HG03045 (cell line): ENCODE data around the gene ODF2.
"Not testable (repeated sequence)": the region's sequence is repeated elsewhere in the genome, so short reads cannot be mapped to it uniquely, and the experiment has no call there.

Experiments used
- ATAC-seq: cut with Tn5 transposase; IDR thresholded peaks from one replicate; pipeline ENCODE4 v1.9.1; 2021; ENCODE audit warnings: mild to moderate bottlenecking, moderate library complexity; ENCODE audit not compliant: unreplicated experiment

ODF2 gene

GRCh38 chr9:128481561-128481960, 25.8 kb downstream of the ODF2 start:
- ATAC-seq, result no peak

GRCh38 chr9:128482186-128482585, 26.4 kb downstream of the ODF2 start:
- ATAC-seq, result no peak

DNA sequence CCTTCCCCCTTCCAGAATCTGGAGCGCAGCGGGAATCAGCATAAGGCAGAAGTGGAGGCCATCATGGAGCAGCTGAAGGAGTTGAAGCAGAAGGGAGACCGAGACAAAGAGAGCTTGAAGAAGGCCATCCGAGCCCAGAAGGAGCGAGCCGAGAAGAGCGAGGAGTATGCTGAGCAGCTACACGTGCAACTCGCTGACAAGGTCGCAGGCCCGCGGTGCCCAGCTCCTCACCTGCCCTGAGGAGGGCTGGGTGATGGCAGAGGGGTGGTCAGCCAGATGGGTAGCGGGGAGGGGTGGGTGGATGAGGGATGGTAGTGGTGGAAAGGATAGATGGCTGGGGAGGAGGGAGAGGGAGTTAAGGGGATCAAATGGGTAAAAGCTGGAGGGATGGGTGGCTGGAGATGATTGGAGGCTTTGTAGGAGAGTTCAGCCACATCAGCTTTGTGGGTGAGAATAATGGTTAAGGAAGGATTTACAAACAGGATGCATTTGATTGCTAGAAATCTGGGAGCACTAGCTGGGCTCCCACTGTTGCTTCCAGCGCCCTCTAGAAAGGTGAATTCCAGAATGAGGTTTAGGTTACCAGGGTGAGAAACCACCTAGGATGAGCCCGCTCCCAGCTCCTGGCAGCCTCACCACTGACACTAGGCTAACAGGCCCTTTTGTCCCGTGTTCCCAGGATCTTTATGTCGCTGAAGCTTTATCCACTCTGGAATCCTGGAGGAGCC, 29.0 kb downstream of the ODF2 start:
- no peak for ATAC-seq

DNA sequence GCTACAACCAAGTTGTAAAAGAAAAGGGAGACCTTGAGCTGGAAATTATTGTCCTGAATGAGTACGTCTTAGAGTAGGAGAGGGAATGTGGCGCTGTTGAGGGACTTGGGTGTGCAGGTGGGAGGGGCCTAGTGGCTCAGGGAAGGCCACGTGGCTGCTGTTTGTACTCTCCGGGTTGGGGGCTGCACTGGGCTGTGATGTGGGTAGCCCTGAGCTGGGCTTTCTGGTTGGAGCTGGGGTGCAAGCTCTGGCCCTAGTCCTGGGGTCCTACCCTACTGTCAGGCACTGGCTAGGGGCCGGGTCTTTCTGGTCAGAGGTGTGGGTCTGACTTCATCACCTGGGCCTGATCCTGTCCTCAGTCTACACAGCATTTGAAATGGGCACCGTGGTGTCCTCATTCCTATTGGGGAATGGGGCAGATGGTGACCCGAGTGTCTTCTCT, 29.6 kb downstream of the ODF2 start:
- ATAC-seq, result no peak

GRCh38 chr9:128486201-128486600, 30.4 kb downstream of the ODF2 start:
- no peak for ATAC-seq

- ATAC-seq, result no peak
Measured at GRCh38 chr9:128493424-128493823, 37.6 kb downstream of the ODF2 start.

DNA sequence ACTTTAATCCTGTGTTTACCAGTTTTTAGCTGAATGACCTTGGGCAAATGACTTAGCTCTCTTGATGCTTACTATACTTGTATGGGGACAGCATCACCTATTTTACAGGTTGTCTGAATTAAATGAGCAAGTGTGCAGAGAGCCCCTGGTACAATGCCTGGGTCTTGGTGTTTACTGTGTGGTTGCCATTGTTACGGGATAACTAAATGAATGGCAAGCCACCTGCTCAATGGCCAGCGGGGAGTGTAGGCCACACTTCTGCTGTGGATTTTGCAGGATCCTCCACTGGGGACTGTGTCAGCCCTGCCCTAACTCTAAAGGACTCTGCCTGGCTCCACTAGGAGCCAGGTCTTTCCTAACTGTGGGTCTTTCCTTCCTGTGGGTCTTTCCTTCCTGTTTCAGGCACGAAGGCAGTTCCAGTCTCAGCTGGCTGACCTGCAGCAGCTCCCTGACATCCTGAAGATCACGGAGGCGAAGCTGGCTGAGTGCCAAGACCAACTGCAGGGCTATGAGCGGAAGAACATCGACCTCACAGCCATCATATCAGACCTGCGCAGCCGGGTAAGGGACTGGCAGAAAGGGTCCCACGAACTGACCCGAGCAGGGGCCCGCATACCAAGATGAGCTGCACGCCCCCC, 38.4 kb downstream of the ODF2 start:
- no peak for ATAC-seq

- ATAC-seq, result no peak
Measured at GRCh38 chr9:128494746-128495129, 38.9 kb downstream of the ODF2 start.

GRCh38 chr9:128495296-128495695, 39.5 kb downstream of the ODF2 start:
- ATAC-seq, result no peak

GRCh38 chr9:128495804-128496417, 40.1 kb downstream of the ODF2 start:
- ATAC-seq, result no peak

DNA sequence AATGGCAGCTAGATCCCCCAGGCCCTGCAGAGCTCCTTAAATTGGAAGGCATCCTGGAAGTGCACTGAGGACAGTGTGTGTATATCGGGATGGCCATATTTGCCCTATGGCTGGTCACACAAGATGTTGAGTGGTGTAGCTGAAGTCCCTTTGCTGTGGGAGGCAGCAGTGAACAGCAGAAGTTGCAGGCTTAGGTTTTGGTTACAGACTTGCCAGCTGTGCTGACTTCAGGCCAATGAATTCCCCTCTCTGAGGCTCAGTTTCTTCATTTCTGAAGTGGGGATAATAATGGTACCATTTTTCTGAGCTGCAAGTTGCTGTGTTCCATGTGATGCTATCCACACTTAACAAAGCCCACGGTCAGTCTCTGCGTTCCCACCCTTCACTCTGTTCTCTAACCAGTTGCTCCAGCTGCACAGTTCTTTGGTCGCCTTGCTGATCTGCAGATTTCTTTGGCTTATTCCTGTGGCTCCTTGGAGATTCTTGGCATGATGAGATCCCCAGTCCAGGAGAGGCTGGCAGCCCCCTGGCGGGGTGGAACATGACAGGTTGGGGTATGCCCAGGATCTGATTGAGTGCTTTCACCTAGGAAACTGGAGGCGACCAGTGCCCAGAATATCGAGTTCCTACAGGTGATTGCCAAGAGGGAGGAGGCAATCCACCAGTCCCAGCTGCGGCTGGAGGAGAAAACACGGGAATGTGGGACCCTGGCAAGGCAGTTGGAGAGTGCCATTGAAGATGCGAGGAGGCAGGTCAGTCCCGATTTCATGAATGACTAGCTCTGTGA, 42.2 kb downstream of the ODF2 start:
- ATAC-seq, result no peak

DNA sequence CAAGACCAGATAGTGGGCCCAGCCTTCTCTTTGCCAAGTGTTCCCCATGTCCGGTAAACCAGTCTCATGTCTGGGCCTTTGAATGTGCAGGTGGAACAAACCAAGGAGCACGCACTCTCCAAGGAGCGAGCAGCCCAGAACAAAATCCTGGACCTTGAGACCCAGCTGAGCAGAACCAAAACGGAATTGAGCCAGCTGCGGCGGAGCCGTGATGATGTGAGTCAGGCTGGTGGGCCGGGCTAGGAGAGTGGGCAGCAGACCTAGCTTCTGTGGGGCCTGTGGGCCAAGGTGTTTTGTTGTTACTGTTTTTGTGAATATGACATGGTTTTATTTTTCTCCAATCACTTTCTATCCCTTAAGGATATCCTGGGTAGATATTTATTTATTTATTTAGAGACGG, 43.1 kb downstream of the ODF2 start:
- ATAC-seq, result no peak

GRCh38 chr9:128499920-128500319, 44.1 kb downstream of the ODF2 start:
- no peak for ATAC-seq

DNA sequence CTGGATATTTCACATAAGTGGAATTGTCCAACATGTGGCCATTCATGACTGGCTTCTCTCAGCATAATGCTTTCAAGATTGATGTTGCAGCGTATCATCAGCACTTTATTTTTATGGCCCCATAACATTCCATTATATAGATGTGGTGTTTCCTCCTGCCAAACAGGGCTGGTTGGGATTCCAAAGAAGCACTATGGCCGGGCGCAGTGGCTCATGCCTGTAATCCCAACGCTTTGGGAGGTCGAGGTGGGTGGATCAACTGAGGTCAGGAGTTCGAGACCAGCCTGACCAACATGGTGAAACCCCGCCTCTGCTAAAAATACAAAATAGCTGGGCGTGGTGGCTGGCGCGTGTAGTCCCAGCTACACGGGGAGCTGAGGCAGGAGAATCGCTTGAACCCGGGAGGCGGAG, 47.6 kb downstream of the ODF2 start:
- ATAC-seq, result not testable (repeated sequence)

DNA sequence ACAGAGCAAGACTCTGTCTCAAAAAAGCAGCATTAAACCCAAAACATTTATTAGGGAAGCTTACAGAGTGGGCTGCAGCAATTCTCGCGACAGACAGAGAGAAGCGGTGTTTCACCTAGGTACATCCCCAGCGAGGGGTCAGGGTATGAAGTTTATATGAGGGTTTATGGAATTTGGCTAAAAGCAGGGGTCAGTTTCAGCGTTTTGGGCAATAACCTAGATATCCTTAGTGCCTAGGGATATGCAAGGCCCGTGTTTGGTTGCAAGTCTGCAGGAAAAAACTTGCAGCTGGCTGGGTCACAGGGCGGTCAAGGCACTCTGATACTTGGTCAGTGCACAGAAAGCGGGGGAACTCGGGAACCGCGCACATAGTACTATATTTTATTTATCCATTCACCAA, 48.1 kb downstream of the ODF2 start:
- no peak for ATAC-seq

DNA sequence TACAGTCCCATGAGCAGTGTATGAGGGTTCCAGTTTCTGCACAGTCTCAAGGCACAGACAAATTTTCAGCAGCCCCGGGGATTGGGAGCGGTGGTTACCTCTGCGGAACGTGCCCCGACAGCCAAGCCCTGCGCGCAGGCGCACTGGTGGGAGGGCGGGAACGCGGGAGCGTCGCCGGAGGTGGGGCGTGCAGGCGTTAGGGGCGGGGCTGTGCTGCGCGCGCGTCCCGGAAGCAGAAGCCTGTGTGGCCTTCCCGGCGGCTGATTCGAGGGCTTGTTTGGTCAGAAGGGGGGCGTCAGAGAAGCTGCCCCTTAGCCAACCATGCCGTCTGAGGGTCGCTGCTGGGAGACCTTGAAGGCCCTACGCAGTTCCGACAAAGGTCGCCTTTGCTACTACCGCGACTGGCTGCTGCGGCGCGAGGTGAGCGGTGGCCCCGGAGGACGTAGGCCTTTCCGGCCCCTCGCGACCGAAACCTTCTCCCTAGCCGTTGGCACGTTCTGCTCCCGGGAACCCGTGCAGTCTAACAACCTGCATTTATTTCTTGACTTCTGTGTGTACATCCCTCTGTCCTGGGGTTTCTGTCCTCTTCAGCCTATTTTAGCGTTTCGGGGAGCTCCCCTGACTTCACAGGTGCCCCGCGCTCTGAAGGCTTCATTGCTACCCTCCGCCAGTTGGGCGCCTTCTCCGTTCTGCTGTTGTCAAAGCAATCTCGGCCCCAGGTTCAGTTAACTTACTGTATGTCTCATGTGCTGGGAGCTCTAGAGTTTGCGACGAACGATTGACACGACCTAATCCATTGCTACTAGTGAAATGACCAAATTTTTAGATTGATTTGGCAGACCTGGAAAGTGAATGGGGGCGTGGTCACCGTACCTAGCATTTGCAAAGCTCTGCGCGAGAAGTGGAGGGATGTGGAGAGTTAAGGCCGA, 48.9 kb downstream of the ODF2 start, which contains the start of gene GLE1:
GLE1 (plus strand) TSS at position 235 of the 929 bp plus-strand sequence; CDS start at position 322, 87 bp downstream.
- ATAC-seq, result peak; percentile 85

DNA sequence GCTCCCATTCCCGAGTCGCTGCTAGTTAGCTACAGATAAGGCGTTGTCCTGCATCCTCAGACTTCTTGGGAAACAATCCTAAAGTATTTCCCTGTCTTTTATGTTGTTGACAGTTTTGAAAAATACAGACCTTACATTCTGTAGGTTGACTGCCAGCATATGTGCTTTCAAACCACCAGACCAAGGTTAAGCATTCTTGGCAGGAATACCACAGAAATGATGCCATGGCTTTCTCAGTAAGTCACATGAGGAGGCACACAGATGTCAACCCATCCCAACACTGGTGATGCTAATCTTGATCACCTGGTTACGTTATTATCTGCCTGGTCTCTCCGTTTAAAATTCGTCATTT, 49.6 kb downstream of the ODF2 start:
- no peak for ATAC-seq

- ATAC-seq, result not testable (repeated sequence)
Measured at GRCh38 chr9:128505906-128506305, 50.1 kb downstream of the ODF2 start.

- ATAC-seq, result no peak
Measured at GRCh38 chr9:128512820-128513219, 57.0 kb downstream of the ODF2 start.

DNA sequence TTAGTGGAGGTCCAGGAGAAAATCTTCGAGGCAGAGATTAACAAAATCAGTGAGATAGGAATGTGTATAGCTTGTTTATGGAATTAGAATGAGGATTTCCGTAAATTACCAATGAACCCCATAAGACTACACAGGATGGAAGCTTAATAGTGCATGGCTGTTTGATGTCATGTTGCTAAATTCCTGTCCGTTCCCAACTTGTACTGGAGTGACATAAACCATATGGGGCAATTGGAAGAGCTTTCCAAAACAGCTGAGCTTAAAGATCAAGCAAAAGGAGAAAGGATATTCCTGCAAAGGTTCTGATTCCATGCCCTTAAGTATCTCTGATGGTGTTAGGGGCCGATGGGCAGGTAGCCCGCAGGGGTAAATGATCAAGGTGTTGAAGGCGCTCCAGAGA, 66.2 kb downstream of the ODF2 start:
- no peak for ATAC-seq
